Small intestine (tissue), 7 donors: Measurements from ENCODE around the gene TRAF1. TPM values are rescaled to one million over a fixed set of nuclear protein-coding genes. Genes with fewer than 3 reads are reported as not detected.

ENCODE experiments used
- DNase-seq, 2 donors: peaks; one replicate each; pipeline versions ENCODE4 v3.0.0 to v3.0.0-alpha.2; 2013
- FAIRE-seq: peaks from 2 replicates; lab custom pipeline; 2012; peaks lifted over from hg19 to GRCh38; lab: Jason Lieb, UNC
- H3K27ac ChIP-seq, 3 donors: one replicate each; pipeline ENCODE4 v1.5.1; 2013; ENCODE audit warnings: low read length in 2 of 3, mild to moderate bottlenecking in 2 of 3, control low read depth in 1 of 3, inconsistent platforms in 1 of 3, low read depth in 1 of 3, moderate library complexity in 1 of 3
- H3K27me3 ChIP-seq, 3 donors: one replicate each; pipeline ENCODE4 v1.6.1; 2013; ENCODE audit warnings: low read length in 3 of 3, inconsistent platforms in 1 of 3; ENCODE audit not compliant: control insufficient read depth in 3 of 3, insufficient read depth in 3 of 3
- H3K36me3 ChIP-seq, 3 donors: one replicate each; pipeline ENCODE4 v1.6.1; 2013; ENCODE audit warnings: low read length in 3 of 3, inconsistent platforms in 1 of 3, low read depth in 1 of 3, mild to moderate bottlenecking in 1 of 3, moderate library complexity in 1 of 3; ENCODE audit not compliant: control insufficient read depth in 3 of 3, insufficient read depth in 2 of 3
- H3K4me1 ChIP-seq, 3 donors: one replicate each; pipeline ENCODE4 v1.6.1; 2013; ENCODE audit warnings: low read length in 2 of 3, inconsistent platforms in 1 of 3, low read depth in 1 of 3, mild to moderate bottlenecking in 1 of 3, moderate library complexity in 1 of 3; ENCODE audit not compliant: control insufficient read depth in 3 of 3, insufficient read depth in 2 of 3
- H3K4me3 ChIP-seq, 3 donors: one replicate each; pipeline ENCODE4 v1.5.1; 2013; ENCODE audit warnings: low read length in 3 of 3, control low read depth in 1 of 3, inconsistent platforms in 1 of 3, low read depth in 1 of 3, mild to moderate bottlenecking in 1 of 3, moderate library complexity in 1 of 3
- H3K9me3 ChIP-seq, 2 donors: one replicate each; pipeline ENCODE4 v1.6.1; 2013; ENCODE audit warnings: low read depth in 1 of 2, low read length in 1 of 2; ENCODE audit not compliant: control insufficient read depth in 2 of 2, insufficient read depth in 1 of 2
- WGBS, 3 donors: extraction: QIAGEN DNeasy Blood & Tissue Kit; methylation state at CpG; one replicate each; pipeline ENCODE4 v1.1.7; 2013; 5-methylcytosine and 5-hydroxymethylcytosine counted together
- polyA plus RNA-seq, 4 donors: library from polyadenylated mRNA; stranded (reverse) in 3 of 4; unstranded in 1 of 4; fragments of 200-250 nt in 3 of 4; fragments of 120-200 nt in 1 of 4; gene quantifications; one replicate each; pipeline versions ENCODE4 v1.2.1 to v1.2.3, GENCODE V29; 2013
- donor health status: healthy with polysubstance abuse.
- donor health status: control.
- donor health status: control.
- donor health status: Bipolar disorder and iron deficiency.
- donor health status: healthy.

TRAF1 gene
- polyA plus RNA-seq, 4 donors: 1.1 to 5.6 (median 1.9) TPM

DNA sequence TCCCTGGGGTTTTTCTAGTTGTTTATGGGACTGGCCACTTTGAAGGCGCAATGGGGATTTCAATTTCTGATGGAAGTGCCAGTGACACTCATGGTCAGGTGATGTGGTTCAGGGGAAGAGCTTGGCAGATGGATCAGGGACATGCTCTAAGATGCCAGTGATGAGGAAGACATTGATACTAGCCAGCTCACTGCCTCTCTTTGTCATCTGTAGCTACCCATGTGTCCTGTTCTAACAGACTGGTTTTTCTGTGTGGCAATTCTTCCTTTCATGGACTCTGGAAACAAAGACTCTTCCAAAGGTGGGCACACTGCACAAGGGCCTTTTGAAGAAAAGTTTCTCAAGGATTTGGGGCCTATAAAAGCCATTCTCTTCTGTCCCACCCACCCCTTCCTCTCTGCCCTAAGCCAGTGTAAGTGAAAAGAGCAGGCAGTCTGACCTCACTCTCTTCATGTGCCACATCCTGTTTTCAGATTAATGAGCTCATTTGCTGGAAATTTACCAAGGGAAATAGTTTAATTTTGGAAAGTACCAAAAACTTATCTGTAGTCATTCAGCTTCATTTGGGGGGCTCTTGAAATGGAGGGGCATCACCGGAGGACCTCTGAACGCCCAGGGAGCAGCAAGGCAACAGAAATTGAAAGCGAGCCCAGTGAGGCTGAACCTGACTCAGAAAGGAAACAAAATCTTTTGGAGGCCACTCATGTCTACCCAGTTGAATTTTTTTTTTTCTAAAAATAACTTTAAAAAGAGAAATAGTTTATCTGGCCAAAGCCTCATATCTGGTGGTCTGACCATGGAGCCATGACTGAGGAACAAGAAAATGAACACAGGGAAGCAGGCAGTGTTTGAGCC, 4.9 kb upstream of the TRAF1 start:
- peaks cover 0 to 26% (median 21%) of the 10 kb centered on the region in 3 donors for H3K4me1 ChIP-seq
- DNase-seq: peak in 1 of 2 donors; percentile 51
- WGBS, 3 donors: 53 to 78% (median 69%) methylated on average over 4 of the region's 4 CpGs
- no peaks in the 10 kb centered on the region for H3K36me3 ChIP-seq
- H3K4me3 ChIP-seq: no peak overlapping the region
- FAIRE-seq: no peak
- no peaks in the 10 kb centered on the region for H3K27me3 ChIP-seq
- no peaks in the 10 kb centered on the region for H3K9me3 ChIP-seq
- H3K27ac ChIP-seq: peak overlapping the region; percentile 56 to 86 (median 78)

DNA sequence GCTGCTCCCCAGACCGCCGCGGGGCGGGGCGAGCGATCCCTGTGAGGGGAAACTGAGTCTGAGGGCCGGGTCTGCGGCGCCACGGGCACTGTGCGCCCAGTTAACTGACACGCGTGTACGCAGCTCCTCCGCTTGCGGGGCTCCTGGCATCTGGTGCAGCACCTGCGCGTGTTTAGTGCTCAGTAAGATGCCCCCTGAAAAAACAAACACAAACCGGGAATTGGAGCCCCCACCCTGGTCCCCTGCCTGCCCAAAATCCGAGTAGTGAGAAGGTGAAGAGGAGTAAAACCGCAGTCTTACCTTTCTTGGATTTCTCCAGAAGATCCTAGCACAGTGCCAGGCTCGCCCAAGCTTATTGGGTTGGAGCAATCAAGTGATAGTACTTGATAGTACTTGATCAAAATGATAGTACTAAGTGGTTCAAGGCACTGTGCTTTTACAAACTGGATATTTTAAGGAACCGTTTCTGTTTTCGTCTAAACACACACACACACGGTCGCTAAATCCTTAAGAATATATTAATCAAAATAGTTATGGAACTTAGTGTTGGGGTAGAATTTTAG, 2.7 kb upstream of the TRAF1 start:
- DNase-seq (no peak), FAIRE-seq (no peak)
- no peaks in the 10 kb centered on the region for H3K9me3 ChIP-seq
- H3K36me3 ChIP-seq: no peaks in the 10 kb centered on the region
- H3K27me3 ChIP-seq: no peaks in the 10 kb centered on the region
- WGBS, 3 donors: 15 to 22% (median 16%) methylated on average over 22 to 26 of the region's 26 CpGs
- H3K4me1 ChIP-seq: peaks cover 0 to 12% (median 6%) of the 10 kb centered on the region in 3 donors
- peak overlapping the region; percentile 68 to 80 (median 74) for H3K4me3 ChIP-seq
- H3K27ac ChIP-seq: peak overlapping the region; percentile 69 to 89 (median 74)

DNA sequence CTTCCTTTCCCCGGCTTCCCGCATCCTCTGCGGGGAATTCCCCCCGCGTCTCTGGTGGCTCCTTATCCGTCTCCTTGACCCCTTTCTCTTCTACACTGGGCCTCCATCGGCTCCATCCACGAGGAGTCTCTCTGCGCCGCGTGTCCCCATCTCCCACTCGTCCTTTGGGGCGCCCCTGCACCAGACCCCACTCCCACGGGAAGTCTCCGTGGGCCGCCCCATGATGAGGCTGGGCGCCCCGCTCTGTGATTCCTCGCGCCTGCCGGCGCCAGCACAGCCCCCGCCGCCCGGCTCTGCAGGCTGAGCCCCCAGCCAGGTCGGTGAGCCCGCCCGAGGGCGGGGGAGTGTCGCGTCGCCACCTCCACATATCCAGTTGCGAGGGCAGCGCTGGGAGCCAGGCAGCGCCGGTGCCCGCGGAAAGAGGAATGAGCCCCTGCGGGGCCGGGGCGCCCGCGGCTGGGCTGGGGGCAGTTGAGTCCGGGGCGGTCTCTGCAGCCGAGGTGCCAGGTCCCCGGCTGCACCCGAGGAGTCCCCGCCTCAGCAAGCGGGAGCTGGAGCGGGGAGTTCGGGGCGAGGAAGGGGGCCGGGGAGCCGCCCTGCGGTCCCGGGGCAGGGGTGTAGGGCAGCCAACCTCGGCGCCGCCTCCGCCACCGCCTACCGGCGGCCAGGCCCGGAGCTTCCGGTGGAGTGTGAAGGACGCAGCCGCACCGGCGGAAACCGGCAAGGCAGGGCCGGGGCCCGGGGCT, 2.1 kb upstream of the TRAF1 start:
- DNase-seq: peak; percentile 78 to 89
- Histone ChIP-seq H3K4me3 (peak overlapping the region; percentile 68 to 80 (median 74)), H3K27me3 (no peaks in the 10 kb centered on the region), H3K36me3 (no peaks in the 10 kb centered on the region), H3K4me1 (peaks cover 0 to 12% (median 2%) of the 10 kb centered on the region in 3 donors), H3K27ac (peak overlapping the region; percentile 69 to 89 (median 85)), H3K9me3 (no peaks in the 10 kb centered on the region)
- 0 to 1% (median 0%) methylated on average over 56 to 73 of the region's 73 CpGs for WGBS, 3 donors
- FAIRE-seq: no peak

DNA sequence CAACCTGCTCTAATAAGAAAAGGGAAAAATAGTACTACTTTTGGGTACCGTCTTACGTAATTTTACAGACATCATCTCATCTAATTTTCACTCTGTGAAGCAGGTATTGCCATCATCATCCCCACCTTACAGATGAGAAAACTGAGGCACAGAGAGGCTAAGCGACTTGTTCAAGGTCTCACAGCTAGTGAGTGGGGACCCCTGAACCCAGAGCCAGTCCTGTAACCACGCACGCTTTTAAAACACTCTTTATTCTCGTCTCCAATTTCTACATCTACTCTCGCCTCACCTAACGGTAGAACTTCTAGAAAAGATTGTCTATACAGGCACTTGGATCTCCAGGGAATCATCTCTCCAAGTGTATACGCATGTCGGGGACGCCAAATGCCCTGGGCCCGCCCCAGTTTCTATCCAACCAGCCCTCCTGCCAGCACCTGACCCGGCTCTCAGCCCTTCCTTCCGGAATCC, 1.5 kb upstream of the TRAF1 start:
- Histone ChIP-seq H3K36me3 (no peaks in the 10 kb centered on the region), H3K27me3 (no peaks in the 10 kb centered on the region), H3K4me3 (peak overlapping the region; percentile 68 to 80 (median 74)), H3K4me1 (peaks cover 0 to 10% (median 2%) of the 10 kb centered on the region in 3 donors), H3K27ac (peak overlapping the region; percentile 57 to 89 (median 85)), H3K9me3 (no peaks in the 10 kb centered on the region)
- peak in 1 of 2 donors; percentile 44 for DNase-seq
- WGBS, 3 donors: 25 to 37% (median 26%) methylated on average over 14 of the region's 14 CpGs
- no peak for FAIRE-seq

DNA sequence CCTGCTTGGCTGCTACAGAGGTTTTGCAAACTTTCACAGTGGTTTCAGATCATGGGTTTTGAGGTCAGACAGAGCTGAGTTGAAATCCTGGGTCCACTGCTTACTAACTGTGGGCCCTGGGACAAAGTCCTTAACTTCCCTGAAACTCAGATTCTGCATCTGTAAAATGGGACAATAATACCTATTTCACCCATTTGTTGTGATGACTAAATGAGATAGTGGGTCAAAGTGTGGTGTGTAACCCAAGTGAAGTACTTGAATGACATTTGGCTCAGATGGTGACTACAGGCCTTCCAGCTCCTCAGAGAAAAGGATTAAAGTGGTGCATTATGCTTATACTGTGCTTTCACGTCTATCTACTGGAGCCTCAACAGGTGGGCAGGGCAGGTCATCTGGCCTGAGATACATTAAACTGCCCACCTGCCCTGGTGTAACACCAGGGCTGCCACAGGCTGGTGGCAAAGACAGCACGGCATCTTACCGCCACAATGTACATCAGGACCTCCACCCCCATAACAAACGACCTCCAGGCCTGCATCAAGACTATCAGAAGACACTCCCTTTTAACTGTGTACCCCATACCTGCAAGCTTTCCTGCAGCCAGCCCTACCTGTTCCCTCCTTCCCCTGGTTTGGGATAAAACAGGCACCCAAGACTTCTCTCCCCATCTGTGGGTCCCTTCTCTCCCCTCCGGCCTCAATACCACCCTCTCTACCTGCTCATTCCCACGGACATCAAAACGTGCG, 846 bp upstream of the TRAF1 start:
- Histone ChIP-seq H3K4me1 (peaks cover 0 to 10% (median 2%) of the 10 kb centered on the region in 3 donors), H3K36me3 (no peaks in the 10 kb centered on the region), H3K4me3 (peak overlapping the region in 1 of 3 donors; percentile 74), H3K9me3 (no peaks in the 10 kb centered on the region), H3K27me3 (no peaks in the 10 kb centered on the region), H3K27ac (peak overlapping the region in 2 of 3 donors; percentile 90 to 91)
- FAIRE-seq (no peak), DNase-seq (no peak)
- WGBS, 3 donors: 47 to 70% (median 66%) methylated on average over 7 to 8 of the region's 8 CpGs

DNA sequence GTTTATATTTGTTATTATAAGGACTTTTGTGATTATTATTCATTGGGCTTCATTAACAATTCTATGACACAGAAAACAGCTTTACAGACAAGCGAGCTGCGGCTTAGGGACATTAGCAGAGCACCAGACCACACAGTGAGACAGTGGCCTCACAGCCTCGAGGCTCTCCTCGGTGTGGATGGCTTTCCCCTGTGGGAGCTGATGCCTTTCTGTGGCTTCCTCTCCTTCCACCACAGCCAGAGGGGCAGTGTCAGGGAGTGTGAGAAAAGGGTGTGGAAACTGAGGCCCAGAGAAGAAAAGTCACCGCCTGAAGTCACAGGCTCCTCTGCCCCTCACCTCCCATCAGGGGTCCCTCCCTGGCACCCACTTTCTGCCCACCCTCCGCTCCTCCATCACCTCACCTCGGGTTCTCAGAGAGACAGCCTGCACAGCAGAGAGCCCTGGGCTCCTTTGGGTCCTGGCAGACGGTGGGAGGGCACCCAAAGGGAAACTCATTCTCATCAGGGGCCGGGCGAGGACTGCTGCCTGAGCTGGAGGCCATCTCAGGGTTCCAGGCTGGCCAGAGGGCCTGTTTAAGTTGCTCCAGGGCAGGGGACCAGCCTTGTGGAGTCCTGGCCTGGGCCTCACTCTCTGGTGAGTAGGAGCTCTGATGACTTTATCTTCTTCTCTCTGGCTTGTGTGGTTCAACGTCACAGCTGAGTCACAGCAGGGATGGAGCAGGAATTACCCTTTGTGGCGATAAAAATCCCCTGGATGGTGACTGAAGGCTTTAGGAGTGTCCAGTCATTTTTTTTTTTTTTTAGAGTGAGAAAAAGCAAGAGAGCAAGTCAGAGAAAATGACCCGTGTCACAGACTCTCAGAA, 830 bp downstream of the TRAF1 start:
- peak overlapping the region in 2 of 3 donors; percentile 90 to 91 for H3K27ac ChIP-seq
- H3K4me3 ChIP-seq: peak overlapping the region in 1 of 3 donors; percentile 48
- peaks cover 0 to 5% (median 0%) of the 10 kb centered on the region in 3 donors for H3K36me3 ChIP-seq
- WGBS, 3 donors: 56 to 74% (median 62%) methylated on average over 13 of the region's 13 CpGs
- no peak for DNase-seq
- H3K9me3 ChIP-seq: no peaks in the 10 kb centered on the region
- H3K27me3 ChIP-seq: no peaks in the 10 kb centered on the region
- FAIRE-seq: no peak
- peaks cover 0 to 10% (median 2%) of the 10 kb centered on the region in 3 donors for H3K4me1 ChIP-seq
